Natural killer cell (primary cell): ENCODE measurements around the gene ZNF100. TPM values are rescaled to one million over a fixed set of nuclear protein-coding genes. Genes with fewer than 3 reads are reported as not detected.

Source experiments
- ATAC-seq, 3 donors: fragments of 150-1000 bp in 2 of 3; fragments of 200-7000 bp in 1 of 3; cut with Tn5 transposase; 1 replicate in 1 of 3; 2 replicates in 2 of 3; pipeline ENCODE4 v1.10.0; 2021; ENCODE audit warnings: mild to moderate bottlenecking in 2 of 3, moderate library complexity in 2 of 3
- DNase-seq, 2 donors: peaks; one replicate each; pipeline versions ENCODE4 v3.0.0 to v3.0.0-alpha.2; 2013 to 2021; ENCODE audit warnings: mixed read lengths in 1 of 2
- H3K27ac ChIP-seq: one replicate; pipeline ENCODE4 v1.5.1; 2013; ENCODE audit warnings: mild to moderate bottlenecking, low read length
- H3K27me3 ChIP-seq: one replicate; pipeline ENCODE4 v1.6.1; 2013; ENCODE audit warnings: low read length; ENCODE audit not compliant: control insufficient read depth, insufficient read depth
- H3K36me3 ChIP-seq: one replicate; pipeline ENCODE4 v1.6.1; 2013; ENCODE audit warnings: low read length; ENCODE audit not compliant: control insufficient read depth, insufficient read depth
- H3K4me1 ChIP-seq: one replicate; pipeline ENCODE4 v1.6.1; 2013; ENCODE audit warnings: low read length; ENCODE audit not compliant: control insufficient read depth, insufficient read depth
- H3K4me3 ChIP-seq: one replicate; pipeline ENCODE4 v1.5.1; 2013; ENCODE audit warnings: low read length
- H3K9me3 ChIP-seq: one replicate; pipeline ENCODE4 v1.6.1; 2013; ENCODE audit warnings: low read length; ENCODE audit not compliant: control insufficient read depth, insufficient read depth
- H3K27ac Mint-ChIP-seq, 2 donors: one replicate each; pipeline ENCODE4 v1.8.0; 2022; ENCODE audit warnings: mild to moderate bottlenecking in 2 of 2, mixed read lengths in 2 of 2, moderate library complexity in 1 of 2
- H3K27me3 Mint-ChIP-seq, 2 donors: one replicate each; pipeline ENCODE4 v1.8.0; 2022; ENCODE audit warnings: low read depth in 2 of 2, mixed read lengths in 2 of 2
- H3K36me3 Mint-ChIP-seq: one replicate; pipeline ENCODE4 v1.8.0; 2022; ENCODE audit warnings: mixed read lengths
- H3K4me1 Mint-ChIP-seq, 2 donors: one replicate each; pipeline ENCODE4 v1.8.0; 2022; ENCODE audit warnings: mixed read lengths in 2 of 2
- H3K4me3 Mint-ChIP-seq: one replicate; pipeline ENCODE4 v1.8.0; 2022; ENCODE audit warnings: mild to moderate bottlenecking, moderate library complexity, mixed read lengths
- H3K9me3 Mint-ChIP-seq, 2 donors: one replicate each; pipeline ENCODE4 v1.8.0; 2022; ENCODE audit warnings: mixed read lengths in 2 of 2
- WGBS: methylation state at CpG from one replicate; pipeline ENCODE4 v1.1.7; 2013; ENCODE audit warnings: missing lambda C conversion rate; ENCODE audit not compliant: insufficient coverage; 5-methylcytosine and 5-hydroxymethylcytosine counted together
- intact Hi-C: fragments of 100-400 bp; cut with micrococcal nuclease; formaldehyde crosslinking; loops from one replicate; pipeline ENCODE4 v1.14.2; 2022
- total RNA-seq, 4 donors: library from RNA; stranded (reverse); fragments of 120-200 nt in 1 of 4; gene quantifications; one replicate each; pipeline versions ENCODE4 v1.2.3 to v1.2.4, GENCODE V29; 2013 to 2022
- TF ChIP-seq, protein P1 (sequence below): fragments of 200-600 bp; IDR thresholded peaks from one replicate; pipeline ENCODE4 v1.8.0; 2022; ENCODE audit warnings: antibody characterized with exemption

ZNF100 gene
- total RNA-seq, 3 donors from 2014 or later (not counting 1 experiment from before 2014, with no cell fraction given) = 7.9 to 16.9 (median 9.5) TPM

DNA sequence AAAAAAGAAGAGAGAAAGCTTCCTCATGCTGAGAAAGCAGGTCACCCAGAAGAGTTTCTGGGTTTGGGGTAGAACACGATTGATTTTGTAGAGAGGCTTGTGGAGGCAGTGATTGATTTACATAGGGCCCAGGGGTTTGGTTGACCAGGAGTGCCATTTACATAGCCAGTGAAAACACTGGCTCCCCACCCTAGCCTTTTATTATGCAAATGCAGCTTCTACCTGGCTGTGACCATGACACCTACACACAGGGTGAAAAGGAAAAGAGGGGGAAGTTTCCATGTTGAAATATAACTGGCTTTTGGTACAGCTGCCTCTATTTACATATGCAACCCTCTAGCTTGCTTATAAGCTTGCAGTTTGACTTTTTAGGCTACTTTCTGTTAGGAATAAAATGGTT is 62.0 kb downstream of the ZNF100 start:
- H3K4me3 ChIP-seq = no peak overlapping the region
- H3K9me3 ChIP-seq = no peaks in the 10 kb centered on the region
- H3K36me3 Mint-ChIP-seq = no peaks in the 10 kb centered on the region
- no peaks in the 10 kb centered on the region for H3K4me1 Mint-ChIP-seq
- H3K9me3 Mint-ChIP-seq = peaks cover 0 to 3% of the 10 kb centered on the region in 2 donors
- no peaks in the 10 kb centered on the region for H3K4me1 ChIP-seq
- H3K27ac ChIP-seq = no peak overlapping the region
- intact Hi-C loops = no loop called here
- TF ChIP-seq, protein P1, sequence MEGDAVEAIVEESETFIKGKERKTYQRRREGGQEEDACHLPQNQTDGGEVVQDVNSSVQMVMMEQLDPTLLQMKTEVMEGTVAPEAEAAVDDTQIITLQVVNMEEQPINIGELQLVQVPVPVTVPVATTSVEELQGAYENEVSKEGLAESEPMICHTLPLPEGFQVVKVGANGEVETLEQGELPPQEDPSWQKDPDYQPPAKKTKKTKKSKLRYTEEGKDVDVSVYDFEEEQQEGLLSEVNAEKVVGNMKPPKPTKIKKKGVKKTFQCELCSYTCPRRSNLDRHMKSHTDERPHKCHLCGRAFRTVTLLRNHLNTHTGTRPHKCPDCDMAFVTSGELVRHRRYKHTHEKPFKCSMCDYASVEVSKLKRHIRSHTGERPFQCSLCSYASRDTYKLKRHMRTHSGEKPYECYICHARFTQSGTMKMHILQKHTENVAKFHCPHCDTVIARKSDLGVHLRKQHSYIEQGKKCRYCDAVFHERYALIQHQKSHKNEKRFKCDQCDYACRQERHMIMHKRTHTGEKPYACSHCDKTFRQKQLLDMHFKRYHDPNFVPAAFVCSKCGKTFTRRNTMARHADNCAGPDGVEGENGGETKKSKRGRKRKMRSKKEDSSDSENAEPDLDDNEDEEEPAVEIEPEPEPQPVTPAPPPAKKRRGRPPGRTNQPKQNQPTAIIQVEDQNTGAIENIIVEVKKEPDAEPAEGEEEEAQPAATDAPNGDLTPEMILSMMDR = no peak
- H3K27ac Mint-ChIP-seq = no peak overlapping the region
- ATAC-seq = no peak
- no peaks in the 10 kb centered on the region for H3K27me3 Mint-ChIP-seq
- DNase-seq = no peak
- no peaks in the 10 kb centered on the region for H3K36me3 ChIP-seq
- H3K27me3 ChIP-seq = no peaks in the 10 kb centered on the region
- 56% methylated on average over 1 of the region's 1 CpG for WGBS
- no peak overlapping the region for H3K4me3 Mint-ChIP-seq

DNA sequence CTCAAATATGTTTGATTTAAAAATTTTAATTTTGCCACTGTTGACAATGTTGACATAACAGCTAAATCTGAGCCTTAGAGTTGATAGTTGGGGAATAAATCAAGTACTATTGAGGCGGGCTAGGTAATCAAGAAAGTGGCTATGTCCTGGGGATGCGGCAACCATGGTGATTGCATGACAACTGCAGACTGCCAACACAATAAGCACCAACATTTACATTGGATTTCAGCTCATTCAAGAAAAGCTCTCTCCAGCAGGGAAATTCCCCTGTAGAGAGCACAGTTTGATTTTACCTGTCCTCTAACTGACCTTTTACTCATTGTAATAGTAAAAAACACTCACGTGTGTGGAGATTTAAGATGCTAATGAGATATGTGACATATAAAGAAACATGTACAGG is 63.1 kb downstream of the ZNF100 start:
- no peak overlapping the region for H3K27ac Mint-ChIP-seq
- ATAC-seq (no peak), DNase-seq (no peak)
- Histone ChIP-seq H3K27me3 (no peaks in the 10 kb centered on the region), H3K27ac (no peak overlapping the region), H3K4me3 (no peak overlapping the region), H3K9me3 (no peaks in the 10 kb centered on the region), H3K4me1 (no peaks in the 10 kb centered on the region), H3K36me3 (no peaks in the 10 kb centered on the region)
- no peak overlapping the region for H3K4me3 Mint-ChIP-seq
- H3K4me1 Mint-ChIP-seq = no peaks in the 10 kb centered on the region
- no peaks in the 10 kb centered on the region for H3K36me3 Mint-ChIP-seq
- intact Hi-C loops = no loop called here
- WGBS = 78% methylated on average over 2 of the region's 3 CpGs
- H3K9me3 Mint-ChIP-seq = no peaks in the 10 kb centered on the region
- no peaks in the 10 kb centered on the region for H3K27me3 Mint-ChIP-seq
- TF ChIP-seq, protein P1 = no peak

DNA sequence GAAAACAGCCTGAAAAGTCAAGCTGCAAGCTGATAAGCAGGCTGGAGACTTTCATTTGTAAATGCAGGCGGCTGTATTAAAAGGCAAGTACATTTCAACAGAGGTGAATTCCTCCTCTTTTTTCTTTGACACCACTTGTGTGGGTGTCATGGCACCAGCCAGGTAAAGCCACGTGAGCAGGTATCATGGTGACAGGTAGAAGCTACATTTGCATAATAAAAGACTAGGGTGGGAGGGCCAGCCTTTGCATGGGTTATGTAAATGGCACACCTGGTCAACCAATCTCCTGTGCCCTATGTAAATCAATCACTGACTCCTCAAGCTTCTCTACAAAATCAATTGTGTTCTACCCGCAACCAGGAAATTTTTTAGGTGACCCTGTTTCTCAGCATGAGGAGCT is 68.2 kb downstream of the ZNF100 start:
- Histone ChIP-seq H3K4me1 (no peaks in the 10 kb centered on the region), H3K36me3 (no peaks in the 10 kb centered on the region), H3K27ac (no peak overlapping the region), H3K4me3 (no peak overlapping the region), H3K27me3 (no peaks in the 10 kb centered on the region), H3K9me3 (no peaks in the 10 kb centered on the region)
- Mint-ChIP-seq H3K4me3 (no peak overlapping the region), H3K9me3 (no peaks in the 10 kb centered on the region), H3K36me3 (no peaks in the 10 kb centered on the region), H3K4me1 (no peaks in the 10 kb centered on the region), H3K27ac (no peak overlapping the region), H3K27me3 (peaks cover 0 to 2% of the 10 kb centered on the region in 2 donors)
- intact Hi-C loops = no loop called here
- no peak for ATAC-seq
- WGBS = 89% methylated on average over 2 of the region's 3 CpGs
- DNase-seq = no peak
- TF ChIP-seq, protein P1 = no peak

DNA sequence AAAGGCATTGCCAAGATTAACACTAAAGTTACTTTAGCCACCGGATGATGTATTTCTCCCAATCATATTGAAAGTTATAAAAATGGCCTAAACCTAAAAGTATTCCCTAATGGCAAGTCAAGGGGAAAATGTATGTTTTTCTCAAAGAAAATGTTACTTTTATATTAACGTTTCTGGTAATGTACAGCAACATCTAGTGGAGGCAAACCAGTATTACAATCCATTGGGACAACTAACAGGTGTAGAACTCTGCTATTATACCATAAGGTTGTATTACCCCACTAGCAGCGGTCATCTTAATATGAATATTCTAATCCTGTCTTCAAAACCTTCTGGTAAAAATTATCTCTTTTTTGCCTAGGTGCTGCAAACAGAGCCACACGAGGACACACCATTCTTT is 69.2 kb downstream of the ZNF100 start:
- no peak overlapping the region for H3K4me3 ChIP-seq
- no peak overlapping the region for H3K27ac Mint-ChIP-seq
- 58% methylated on average over 2 of the region's 4 CpGs for WGBS
- H3K36me3 ChIP-seq = no peaks in the 10 kb centered on the region
- TF ChIP-seq, protein P1 = peak; percentile 41
- H3K9me3 ChIP-seq = no peaks in the 10 kb centered on the region
- peak in 2 of 3 donors; percentile 54 to 57 for ATAC-seq
- H3K9me3 Mint-ChIP-seq = no peaks in the 10 kb centered on the region
- no peaks in the 10 kb centered on the region for H3K36me3 Mint-ChIP-seq
- H3K27me3 ChIP-seq = no peaks in the 10 kb centered on the region
- no peak overlapping the region for H3K27ac ChIP-seq
- H3K4me1 Mint-ChIP-seq = no peaks in the 10 kb centered on the region
- peak in 1 of 2 donors; percentile 68 for DNase-seq
- H3K4me3 Mint-ChIP-seq = no peak overlapping the region
- no peaks in the 10 kb centered on the region for H3K4me1 ChIP-seq
- intact Hi-C loops = no loop called here
- peaks cover 0 to 2% of the 10 kb centered on the region in 2 donors for H3K27me3 Mint-ChIP-seq
